NCI-H226 (cell line): ENCODE measurements around the gene ZMIZ1.

ENCODE experiments used
- DNase-seq: peaks from one replicate; pipeline ENCODE4 v3.0.0-alpha.2; 2015

The ZMIZ1 gene

DNA sequence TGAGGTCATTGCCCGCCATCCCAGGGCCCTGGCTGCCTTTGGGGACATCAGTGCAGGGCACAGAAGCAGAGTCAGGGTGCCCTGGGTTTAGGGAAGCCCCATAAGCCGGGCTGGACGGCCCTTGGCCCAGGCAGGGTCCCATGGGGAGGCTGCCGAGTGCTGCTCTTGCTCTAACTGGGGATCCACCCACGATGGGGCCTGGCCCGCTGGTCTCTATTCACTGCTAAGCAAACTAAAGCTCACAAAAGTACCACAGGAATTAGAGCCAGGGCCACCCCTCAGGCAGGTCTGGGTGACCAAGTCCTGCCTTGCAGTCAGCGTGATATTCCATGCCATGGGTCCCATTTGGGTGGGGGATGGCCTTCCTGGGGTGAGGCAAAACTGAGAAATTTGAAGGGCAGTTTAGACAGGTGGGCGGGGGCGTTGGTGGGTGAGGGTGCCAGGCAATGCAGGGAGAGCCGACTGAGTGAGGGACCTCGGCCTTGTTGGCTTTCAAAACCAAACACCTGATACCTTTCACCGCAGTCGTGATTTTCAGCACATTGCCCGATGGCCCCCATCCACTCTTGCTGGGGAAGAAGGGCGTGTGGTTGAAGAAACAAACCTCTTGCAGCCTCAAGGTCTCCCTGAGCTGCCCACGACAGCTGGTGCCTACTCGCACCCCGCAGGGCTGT, 185.7 kb downstream of the ZMIZ1 start:
- DNase-seq, result no peak

DNA sequence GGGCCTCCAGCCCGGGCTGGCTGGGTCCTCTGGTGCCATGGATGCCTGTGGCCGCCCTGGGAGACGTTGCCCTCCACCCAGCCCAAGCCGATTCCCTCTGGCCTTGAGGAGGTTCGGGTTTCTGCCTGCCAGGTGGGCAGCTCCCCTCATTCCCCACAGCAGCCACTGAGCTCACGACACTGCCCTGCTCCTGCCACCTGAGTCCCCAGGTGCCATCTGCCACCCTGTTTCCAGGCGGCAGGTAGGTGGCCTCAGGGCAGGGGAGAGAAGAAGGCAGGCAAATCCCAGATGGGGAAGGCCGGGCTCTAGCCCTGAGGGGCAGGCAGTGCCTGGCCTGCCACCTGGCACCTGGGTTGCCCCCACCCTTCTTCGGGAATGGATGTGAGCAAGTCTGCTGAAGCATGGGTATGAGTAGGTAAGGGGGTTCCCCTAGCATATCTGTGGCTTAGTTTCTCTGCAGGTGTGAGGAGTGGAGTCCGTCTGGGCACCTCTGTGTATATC, 186.3 kb downstream of the ZMIZ1 start:
- no peak for DNase-seq

DNA sequence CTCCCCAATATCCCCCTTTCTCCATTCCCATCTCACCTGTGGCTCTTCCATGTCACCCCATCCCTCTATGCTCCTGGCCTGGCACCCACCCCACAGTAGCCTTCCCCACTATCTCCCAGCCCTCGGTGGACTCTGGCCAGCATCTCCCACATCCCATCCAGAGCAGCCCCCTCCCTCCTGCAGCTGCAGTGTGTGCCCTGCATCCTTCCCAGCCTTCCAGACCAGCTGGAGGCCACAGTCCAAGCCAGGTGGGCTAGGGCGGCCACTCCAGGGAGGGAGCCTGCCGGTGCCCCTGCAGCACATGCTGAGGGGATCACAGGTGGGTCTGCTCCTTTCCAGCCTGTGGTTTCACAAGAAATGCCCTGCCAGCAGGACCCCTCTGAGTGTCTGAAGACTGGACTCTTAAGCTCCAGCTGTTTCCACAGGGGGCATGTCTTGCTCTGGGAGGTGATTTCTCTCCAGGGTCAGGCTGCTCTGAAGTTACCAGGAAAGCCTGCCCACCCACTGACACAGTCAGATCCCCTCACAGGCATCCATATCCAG, 187.6 kb downstream of the ZMIZ1 start:
- DNase-seq, result no peak

DNA sequence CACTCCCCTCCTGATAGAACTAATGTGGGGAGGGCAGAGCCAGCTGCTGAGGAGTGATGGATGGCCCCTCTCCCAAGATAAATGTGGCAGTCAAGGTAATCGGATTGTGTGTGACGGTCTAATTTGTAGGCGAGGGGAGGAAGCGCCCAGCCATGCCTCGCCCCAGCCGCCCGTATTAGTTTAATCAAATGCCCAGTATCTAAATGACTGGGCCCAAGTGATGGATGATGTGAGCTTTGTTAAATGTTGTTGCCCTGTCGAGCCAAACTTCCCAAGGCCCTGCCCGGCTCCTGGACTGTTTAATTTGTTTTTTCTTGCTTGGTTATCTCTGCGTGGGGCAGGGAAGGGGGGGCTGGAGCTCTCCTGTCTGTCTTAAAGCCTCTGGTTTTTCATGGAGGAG, 190.1 kb downstream of the ZMIZ1 start:
- DNase-seq, result no peak

DNA sequence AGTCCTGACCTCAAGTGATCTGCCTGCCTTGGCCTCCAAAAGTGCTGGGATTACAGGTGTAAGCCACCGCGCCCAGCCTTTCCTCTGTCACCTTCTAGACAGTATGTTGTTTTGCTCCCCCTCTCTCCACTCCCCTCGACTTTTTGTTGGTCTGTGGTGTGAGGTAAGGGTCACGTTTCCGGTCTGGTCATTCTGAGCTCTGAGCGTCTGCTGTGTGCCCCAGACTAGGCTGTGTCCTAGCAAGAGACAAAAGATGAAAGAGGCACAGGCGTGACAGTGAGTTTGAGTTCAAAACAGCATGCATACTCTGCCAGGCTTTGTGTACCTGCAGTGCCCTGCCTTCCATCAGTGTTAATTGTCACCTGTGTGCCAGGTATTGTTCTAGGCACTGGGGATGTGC, 191.1 kb downstream of the ZMIZ1 start:
- no peak for DNase-seq

DNA sequence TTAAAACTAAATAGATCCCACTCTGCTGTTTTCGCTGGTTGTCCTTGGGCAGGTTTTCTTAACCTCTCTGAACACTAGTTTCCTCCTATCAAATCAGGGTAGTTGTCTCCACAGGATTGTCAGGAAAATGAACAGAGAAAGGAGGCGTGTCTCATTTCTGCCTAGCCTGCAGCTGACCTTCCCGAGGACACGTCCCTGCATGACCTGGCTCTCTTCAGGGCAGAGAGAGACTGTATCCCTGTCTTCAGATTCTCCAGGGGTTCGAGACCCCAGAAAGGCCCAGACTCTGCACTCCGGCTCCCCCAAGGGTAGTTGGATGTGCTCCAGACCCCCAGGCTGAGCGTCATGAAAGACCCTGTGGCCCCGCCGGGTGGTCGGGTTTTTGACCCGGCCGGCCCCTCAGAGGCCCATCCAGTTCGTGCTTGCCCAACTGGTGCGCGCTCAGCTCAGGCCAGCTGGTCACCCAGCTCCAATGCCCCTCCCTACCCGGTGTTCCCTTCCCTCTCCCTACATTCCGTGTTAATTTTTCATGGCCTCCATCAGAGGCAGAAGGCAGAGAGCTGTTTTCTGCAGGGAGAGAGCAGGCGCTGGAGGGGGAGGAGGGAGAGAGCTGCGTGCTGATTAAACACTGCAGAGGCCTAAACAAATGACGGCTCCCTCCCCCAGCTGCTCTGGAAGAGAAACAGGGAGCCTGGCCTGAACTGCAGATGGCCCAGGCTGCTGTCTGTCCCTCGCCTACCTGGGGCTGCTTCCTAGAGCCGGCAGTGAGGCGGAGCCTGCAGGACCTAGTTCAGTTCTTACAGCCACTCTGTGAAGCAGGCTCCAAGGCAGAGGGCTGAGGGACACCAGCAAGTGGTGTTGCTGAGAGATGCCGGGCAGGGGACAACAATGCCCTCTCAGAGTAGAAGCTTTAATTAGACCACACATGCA, 192.3 kb downstream of the ZMIZ1 start:
- DNase-seq, result no peak

DNA sequence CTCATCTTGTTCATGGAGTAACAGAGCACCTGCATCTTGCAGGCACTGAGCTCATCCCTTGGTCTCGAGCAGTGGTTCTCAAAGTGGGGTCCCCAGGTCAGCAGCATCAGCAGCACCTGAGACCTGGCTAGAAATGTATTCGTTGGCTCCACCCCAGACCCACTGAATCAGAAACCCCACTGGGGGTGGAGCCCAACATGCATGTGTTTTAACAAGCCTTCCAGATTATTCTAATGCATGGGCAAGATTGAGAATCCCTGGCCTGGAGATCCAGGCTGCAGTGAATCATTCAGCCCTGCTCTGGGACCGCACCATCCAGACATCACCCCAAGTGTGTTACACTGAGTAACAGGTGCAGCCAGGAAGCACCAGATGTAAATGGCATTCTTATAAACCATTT, 193.4 kb downstream of the ZMIZ1 start:
- DNase-seq, result no peak

DNA sequence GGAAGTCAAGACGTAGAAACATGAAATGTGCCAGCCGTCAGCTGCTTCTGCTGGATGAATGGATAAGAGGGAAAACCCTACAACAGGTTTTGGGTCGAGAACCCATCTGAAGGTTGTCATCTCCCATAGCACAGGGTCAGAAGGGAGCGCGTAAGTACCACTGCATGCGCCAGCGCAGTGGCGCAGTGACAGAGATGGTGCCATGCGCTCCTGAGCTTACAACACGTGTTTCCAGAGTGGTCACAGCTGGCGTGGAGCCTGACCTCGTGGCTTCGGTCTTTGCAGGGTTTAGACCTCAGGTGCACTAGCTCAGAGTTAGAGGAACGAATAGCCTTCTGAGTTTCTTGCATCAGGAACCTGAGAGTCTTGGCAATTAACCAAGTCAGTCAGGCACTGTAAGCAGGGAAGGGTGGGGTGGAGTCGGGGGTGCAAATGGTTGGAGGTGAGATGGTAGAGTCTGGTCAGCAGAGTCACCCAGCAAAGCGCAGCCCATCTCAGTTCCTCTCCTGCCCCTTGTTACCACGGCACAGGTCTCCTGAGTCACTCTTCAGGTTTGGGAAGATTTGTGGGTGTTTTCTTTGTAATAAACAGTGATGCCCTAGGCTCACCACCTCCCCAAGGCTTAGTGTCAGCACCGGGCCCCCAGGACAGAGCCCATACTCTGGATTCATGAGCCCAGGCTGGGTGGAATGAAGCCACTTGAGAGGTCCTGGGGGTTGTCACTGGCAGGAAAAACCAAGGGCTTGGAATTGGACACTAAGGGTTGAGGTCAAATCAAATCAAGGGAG, 194.4 kb downstream of the ZMIZ1 start:
- no peak for DNase-seq

DNA sequence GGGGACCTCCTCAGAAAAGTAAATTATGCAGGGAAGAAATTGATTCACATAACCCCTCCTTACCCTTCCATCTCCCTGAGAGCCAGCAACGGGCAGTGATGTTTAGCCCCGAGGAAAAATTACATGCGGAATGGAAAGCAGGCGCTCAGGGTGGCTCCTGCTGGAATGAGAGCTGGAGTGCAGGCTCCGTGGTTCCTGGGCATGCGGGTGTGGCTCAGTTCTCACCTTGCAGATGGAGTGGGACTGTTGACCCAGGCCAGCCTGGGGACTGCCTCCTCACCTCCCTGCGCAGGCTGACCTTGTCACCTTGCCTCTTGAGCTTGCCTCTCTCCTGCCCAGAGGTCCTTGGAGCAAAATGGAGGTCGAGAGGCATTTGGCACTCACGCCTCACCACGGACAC, 195.2 kb downstream of the ZMIZ1 start:
- DNase-seq, result no peak

DNA sequence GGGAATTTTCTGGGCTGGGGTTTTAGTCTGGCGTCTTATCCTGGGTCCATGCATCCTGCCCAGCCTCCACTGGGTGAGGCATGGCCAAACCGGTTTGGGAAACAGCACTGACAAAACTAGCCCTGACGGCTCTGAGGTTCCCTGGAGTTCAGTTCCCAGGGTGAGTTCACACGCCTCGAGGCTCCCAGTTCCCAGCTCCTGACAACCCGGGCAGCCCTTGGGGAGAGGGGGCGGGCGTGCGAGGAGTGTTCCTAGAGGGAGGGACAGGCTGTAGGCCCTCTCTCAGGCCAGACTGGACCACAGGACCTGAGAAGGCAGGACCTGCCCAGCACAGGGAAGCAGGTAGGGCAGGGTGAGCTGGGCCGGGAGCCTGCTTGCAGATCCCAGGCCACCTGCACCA, 196.2 kb downstream of the ZMIZ1 start:
- DNase-seq, result no peak

DNA sequence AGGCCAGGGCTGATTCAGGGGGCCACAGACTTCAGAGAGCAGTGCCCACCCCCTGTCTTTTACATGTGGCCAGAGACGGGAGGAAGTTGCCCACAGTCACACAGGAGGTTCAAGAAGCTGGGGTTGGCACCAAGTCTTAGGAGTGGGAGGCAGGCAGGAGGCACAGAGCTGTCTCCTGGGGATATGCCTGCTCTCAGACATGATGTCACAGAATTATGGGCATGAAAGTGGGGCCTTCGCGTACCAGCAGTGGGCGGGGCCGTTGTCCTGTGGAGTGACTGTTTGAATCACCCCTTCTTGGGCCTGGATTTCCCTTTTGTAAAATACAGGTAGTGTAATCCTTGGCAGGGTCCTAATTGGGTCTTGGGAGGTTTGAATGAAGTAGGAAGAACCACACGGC, 197.3 kb downstream of the ZMIZ1 start:
- no peak for DNase-seq

DNA sequence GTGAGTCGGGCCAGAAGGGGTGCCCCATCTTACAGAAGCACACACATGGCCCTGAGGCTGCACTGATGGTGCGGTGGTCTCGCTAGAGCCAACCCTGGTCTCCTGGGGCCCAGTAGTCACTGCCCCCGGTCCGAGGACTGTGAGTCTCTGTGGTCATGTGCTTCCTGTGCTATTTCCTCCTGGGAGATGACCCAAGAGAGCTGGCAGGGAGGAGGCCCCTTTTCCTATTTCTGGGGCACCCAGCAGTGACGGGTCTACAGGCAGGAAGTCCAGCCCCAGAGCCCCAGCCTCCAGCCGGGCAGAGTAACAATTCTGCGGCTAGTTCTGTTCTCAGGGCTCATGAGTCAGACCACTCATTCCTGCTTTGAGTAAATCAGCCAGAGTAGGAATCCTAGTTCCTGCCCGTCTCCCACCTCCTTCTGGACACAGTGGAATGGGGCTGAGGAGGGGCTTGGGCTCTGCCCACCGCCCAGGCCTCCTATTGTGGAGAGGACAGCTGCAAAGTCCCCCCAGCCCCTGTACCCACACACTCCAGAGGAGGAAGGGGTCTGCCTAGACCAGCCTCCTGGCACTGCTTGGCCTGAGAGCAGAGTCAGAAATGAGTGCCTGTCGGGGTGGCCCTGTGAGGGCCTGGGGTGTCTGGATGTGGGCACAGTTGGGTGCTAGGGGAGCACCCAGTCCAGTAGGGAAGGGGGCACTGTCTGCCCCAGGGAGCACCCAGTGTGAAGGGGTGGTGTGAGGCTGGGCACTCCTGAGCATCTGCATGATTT, 198.0 kb downstream of the ZMIZ1 start:
- DNase-seq, result peak; percentile 85

DNA sequence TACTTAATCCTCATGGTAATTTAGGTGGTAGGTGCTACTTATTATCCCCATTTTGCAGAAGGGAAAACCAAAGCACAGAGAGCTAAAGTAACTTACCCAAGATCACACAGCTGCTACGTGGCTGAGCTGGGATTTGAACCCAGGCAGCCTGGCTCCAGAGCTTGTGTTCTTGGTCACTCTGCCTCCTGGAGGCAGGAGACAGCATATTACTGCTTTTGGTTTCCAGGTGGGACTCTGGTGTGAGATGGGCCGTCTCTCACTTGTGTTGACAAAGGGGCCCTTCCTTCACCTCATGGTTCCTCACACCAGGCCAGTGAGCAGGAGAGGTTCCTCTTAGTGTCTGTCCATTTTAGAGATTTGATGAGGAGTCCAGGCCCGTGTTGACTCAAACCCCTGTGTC, 198.7 kb downstream of the ZMIZ1 start:
- no peak for DNase-seq

DNA sequence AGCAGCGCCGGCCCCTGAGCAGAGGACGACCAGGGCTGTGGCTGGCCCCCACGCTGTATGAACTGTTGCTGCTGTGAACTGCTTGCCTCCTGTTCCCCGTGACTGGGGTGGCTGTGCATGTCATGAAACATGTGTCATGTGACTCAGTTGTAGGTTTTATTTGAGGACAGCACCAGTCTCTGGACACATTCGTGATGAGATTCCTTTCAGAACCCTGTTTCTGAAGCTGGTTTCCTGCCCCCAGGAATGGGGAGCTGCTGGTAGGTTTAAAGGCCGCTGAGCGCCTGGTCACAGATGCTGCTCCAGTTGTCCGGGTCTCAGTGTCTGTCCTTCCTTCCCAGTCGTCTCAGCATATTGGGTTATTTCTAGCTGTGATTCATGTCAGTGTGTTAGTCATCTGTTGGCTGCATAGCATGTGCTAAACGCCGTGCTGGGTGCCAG, 199.4 kb downstream of the ZMIZ1 start:
- no peak for DNase-seq

DNA sequence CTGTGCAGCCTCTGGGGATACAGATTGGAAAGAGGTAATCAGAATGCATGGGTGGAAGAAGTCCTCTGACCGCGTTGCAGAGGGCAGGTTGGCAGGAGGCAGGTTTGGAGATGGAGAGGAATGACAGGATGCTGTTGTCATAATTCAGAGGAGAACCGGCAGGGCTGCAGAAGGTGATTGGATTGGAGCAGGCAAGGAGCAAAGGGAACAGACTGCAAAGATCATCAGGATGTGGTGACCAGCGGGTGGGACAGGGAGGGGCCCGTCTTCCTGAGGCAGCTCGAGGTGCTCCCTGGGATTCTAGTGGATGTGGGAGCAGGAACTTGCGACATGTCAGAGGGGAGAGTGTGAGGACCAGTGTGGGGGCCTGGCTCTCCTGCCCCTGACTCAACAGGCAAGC, 200.0 kb downstream of the ZMIZ1 start:
- no peak for DNase-seq

DNA sequence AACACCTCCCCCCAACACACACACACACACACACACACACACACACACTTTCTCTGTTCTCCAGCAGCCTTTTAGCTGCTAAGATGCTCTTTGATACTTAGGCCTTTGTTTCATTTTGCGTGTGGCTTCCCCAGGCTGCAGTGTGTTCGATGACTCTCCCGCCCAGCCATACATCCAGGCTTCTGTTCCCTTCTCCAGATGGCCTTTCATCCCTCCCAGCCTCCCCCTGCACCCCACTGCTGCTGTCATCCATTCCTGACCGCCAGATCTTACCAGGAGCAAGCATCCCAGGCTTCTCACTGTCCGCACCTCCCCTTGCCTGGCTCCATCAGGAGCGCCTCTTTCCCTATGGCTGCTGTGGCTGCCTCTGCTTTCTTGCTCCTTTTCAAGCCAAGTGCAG, 200.7 kb downstream of the ZMIZ1 start:
- no peak for DNase-seq

DNA sequence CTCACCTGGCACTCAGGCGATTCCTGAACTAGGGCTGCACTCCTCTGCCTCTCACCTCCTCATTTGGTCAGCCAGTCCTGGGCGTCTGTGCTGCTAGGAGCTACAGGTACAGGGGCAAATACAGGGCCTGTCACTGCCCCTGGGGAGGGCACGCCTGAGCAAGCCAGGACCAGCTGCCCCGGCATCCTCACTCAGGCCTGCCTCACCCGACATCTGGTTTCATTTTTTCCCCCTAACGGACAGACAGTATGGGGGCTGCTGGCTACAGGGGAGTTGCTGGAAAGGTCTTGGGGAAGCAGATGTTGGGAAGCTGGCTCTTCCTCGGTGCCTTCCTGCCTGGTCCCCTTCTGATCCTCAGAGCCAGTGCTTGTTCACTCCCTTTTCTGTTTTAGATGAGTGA, 201.2 kb downstream of the ZMIZ1 start:
- no peak for DNase-seq

DNA sequence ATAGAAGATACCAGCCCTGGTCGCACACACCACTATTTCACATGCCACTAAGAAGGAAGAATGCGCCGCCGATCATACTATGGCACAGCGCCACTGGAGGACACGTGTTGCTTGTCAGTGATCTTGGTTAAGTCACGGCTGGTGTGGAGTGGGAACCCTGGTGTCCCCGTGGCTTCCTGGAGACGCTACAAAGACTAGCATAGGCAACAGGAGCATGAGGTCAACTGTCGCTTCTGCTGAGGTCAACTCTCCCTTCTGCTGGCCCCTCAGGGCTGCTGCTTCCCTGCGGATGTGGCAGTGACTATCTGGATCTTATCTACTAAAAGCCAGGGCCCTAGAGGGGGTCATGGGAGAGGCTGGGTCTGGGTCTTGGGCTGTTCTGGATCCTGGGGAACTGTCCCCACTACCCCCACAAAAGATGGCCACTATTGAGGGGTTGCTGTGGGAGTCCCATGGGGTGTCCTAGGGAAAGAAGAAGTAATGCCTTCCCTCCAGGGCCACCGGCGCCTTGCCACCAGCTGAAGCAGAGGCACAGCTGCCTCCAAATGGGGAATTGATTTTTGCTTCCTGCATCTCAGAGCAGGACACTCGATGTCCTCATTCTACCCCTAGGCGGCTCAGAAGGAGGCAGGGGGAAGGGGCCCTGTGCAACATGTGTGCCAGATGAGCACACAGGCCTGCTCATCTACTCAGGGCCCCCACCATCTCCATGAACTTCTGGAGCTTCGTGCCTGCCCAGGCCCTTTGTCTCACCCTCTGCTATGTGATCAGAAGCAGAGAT, 201.9 kb downstream of the ZMIZ1 start:
- no peak for DNase-seq

DNA sequence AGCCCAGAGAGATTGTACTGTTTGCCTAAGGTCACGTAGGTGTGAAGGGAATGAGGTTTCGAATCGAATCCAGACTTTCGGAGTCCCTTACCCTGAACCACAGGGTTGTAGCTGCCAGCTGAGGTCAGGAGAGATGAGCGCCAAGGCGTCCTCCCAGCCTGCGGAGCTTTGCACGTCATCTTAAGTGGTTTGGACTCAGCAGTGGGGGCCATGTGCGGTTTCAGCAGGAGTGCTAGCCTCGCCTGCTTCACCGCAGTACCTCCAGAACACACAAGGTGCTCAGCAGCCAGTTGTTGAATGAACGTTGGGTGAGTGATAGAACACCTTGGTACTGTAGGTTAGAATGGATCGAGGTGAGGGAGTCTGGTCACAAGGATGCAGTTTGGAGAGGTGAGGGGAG, 203.6 kb downstream of the ZMIZ1 start:
- no peak for DNase-seq

DNA sequence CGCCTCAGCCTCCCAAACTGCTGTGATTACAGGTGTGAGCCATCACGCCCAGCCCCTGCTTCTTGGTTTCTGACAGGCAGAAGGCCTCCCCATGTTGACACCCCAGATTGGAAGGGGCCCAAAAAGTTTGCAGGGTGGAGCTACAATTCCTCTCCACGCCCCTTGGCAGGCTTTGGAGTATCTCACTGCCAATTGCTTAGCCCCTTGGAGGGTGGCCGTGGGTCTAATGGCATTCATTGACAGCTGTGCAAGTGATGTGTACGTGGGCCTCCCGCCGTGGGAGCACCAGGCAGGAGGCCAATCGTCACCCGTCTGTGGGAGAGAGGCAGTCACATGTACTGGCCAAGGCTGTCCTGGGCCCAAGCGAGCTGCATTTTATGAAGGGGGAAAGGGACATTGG, 204.8 kb downstream of the ZMIZ1 start:
- no peak for DNase-seq
